Stimulated activated CD4-positive, alpha-beta T cell treated with anti-CD3 and anti-CD28 coated beads, Interleukin-2, amount 100 ng/mL, for 4 hours (primary cell): Measurements from ENCODE around the gene PLD5.
"Not testable (repeated sequence)": the region's sequence is repeated elsewhere in the genome, so short reads cannot be mapped to it uniquely, and the experiment has no call there.

Experiments used
- DNase-seq: peaks from one replicate; pipeline ENCODE4 v3.0.0-alpha.2; 2020; ENCODE audit warnings: low read depth

The PLD5 gene

GRCh38 chr1:242058582-242058981, 465.9 kb downstream of the PLD5 start:
- DNase-seq = not testable (repeated sequence)

- not testable (repeated sequence) for DNase-seq
Observed at GRCh38 chr1:242058181-242058580, 466.3 kb downstream of the PLD5 start.

- no peak for DNase-seq
Observed at GRCh38 chr1:242057745-242058115, 466.8 kb downstream of the PLD5 start.

- DNase-seq = no peak
Observed at GRCh38 chr1:242056988-242057744, 467.3 kb downstream of the PLD5 start.

- no peak for DNase-seq
Observed at GRCh38 chr1:242055749-242056320, 468.7 kb downstream of the PLD5 start.

GRCh38 chr1:242043165-242043564, 481.3 kb downstream of the PLD5 start:
- DNase-seq = no peak

GRCh38 chr1:242034392-242034791, 490.1 kb downstream of the PLD5 start:
- no peak for DNase-seq

- DNase-seq = no peak
Observed at GRCh38 chr1:242033447-242033846, 491.1 kb downstream of the PLD5 start.
